Measurements from ENCODE around the gene ATXN1. TPM values are rescaled to one million over a fixed set of nuclear protein-coding genes. Genes with fewer than 3 reads are reported as not detected.
"Not testable (repeated sequence)": the region's sequence is repeated elsewhere in the genome, so short reads cannot be mapped to it uniquely, and the experiment has no call there.

ATXN1 gene
- polyA plus RNA-seq, 3 donors from 2014 or later: 6.9 to 14.7 (median 8.0) TPM

DNA sequence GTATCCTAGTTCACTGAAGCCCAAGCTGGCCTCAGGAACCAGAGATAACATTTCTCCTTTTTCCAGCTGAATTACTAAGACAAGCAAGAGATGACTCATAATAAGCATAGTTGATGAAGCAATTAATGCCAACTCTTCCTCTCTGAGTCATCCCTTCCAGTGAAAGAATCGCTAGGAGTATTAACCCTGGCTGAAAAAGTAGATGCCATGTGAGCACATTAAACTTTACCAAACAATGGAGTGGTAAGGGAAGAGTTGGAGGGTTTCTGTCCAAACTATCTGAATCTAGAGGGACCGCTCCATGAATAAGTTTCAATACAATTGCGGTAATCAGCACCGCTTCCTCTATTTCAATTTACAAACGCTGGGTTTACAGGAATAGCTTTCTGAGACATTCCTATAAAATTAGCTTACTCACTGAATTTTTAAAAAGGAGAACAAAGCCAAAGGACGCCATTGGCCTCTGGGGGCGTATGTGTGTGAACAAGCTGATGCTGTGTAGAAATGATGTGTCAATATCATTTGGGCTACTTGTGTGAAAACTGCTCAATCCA is 48.3 kb downstream of the ATXN1 start:
- H3K4me1 Mint-ChIP-seq: peaks cover 19 to 34% of the 10 kb centered on the region in 2 donors
- no peak for DNase-seq
- H3K9me3 Mint-ChIP-seq: no peaks in the 10 kb centered on the region
- H3K4me3 Mint-ChIP-seq: peak overlapping the region; percentile 15 to 88 (median 45)
- peaks cover 0 to 5% (median 0%) of the 10 kb centered on the region in 3 donors for H3K36me3 Mint-ChIP-seq
- H3K27ac Mint-ChIP-seq: peak overlapping the region; percentile 28 to 93 (median 75)
- H3K27me3 Mint-ChIP-seq (ENCODE audit: low read depth in 3 of 3): peaks cover 0 to 3% (median 0%) of the 10 kb centered on the region in 3 donors

DNA sequence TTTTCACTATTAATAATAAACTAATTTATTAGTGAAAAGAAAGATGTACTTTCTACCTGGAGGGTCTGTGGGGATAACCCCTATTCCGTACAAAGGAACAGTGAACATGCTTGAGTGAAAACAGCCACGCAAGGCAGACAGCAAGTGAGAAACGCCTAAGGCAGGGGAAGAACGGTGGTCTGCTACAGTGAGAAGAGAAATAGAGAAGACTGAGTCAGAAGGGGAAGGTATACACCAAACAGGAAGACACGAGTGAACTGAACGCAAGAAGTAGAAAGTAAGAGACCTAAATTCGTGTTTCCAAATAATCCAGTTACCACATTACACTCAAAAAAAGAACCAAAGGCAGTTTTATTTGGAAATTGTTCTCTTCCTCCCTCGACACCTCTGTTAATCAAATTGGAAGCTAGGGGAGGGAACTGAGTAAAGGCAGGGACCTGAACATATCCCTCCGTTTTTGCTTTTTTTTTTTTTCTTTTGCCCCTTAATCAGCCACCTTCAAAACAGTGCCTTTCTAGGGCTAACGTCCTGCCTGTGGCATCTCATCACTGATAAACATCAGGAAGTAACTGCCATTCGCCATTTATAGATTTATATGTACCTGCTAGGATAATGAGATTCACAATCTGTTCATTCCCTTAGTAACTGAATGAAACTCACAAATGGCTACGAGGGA is 48.9 kb downstream of the ATXN1 start:
- Mint-ChIP-seq H3K9me3 (no peaks in the 10 kb centered on the region), H3K27me3 (ENCODE audit: low read depth in 3 of 3) (peaks cover 0 to 2% (median 0%) of the 10 kb centered on the region in 3 donors), H3K27ac (peak overlapping the region; percentile 28 to 93 (median 74)), H3K4me3 (peak overlapping the region; percentile 20 to 88 (median 49)), H3K4me1 (peaks cover 24 to 34% of the 10 kb centered on the region in 2 donors), H3K36me3 (peaks cover 0 to 2% (median 0%) of the 10 kb centered on the region in 3 donors)
- peak in 1 of 3 donors; percentile 48 for DNase-seq

DNA sequence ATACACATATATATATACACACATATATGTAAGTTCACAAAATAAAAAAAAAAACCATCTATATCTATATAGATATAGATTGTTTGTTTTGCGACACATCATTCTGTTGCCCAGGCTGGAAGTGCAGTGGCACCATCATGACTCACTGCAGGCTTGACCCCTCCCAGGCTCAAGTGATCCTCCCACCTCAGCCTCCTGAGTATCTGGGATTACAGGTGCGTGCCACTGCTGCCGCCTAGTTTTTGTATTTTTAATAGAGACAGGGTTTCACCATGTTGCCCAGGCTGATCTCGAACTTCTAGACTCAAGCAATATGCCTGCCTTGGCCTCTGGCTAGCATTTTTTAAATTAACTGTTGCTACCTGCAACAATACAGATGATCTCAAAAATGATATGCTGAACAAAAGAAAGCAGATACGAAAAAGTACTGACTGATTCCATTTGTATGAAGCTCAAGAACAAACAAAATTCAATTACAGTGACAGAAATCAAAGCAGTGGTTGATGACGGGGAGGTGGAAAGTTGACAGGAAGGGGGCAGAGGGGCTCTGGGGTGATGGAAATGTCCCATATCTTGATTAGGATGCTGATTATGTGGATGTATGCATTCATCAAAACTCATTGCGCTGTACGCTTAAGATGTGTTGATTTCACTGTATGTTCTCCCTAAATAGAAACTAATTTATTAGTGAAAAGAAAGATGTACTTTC is 49.6 kb downstream of the ATXN1 start:
- Mint-ChIP-seq H3K4me1 (peaks cover 31 to 39% of the 10 kb centered on the region in 2 donors), H3K9me3 (no peaks in the 10 kb centered on the region), H3K27ac (peak overlapping the region in 5 of 6 donors; percentile 4 to 94 (median 69)), H3K4me3 (peak overlapping the region in 4 of 5 donors; percentile 6 to 88 (median 40)), H3K27me3 (ENCODE audit: low read depth in 3 of 3) (no peaks in the 10 kb centered on the region), H3K36me3 (no peaks in the 10 kb centered on the region)
- DNase-seq: no peak

DNA sequence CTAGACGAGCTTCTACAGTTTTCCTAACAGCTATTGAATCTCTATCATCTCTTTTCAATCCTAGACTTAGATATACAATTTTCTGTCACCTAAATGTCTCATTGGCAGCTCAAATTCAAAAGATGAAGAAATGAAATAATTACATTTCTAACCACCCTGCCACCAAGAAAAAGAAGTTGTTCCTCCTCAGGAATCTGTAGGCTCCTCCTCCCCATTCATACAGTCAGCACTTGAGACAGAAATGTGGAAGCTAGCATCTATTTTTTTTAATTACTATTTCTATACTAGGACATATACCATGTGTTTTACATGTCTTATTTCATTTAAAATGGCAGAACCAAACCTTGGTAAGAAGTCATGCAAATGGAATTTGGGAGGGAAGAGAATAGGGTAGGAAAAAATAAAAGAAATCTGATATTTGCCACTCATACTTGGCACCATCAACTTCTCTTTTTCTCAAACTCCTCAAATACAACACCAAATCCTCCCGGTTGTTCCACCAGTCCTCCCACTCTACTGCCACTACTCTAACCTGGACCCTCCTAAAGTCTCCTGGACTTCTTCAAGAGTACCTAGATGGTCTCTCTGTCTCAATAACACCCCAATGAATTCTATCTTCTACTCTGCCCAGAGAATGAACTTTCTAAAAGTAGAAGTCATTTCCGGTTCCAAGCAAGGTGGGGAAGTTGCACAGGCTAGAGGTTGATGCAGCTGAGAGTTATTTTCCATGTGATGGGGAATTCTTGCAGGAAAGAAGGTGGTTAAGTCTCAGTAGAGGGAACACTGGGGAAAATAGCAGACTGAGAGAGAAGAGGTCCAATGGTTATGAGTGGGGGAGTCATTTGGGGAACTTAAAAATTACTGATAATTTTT is 54.1 kb downstream of the ATXN1 start:
- no peak for DNase-seq
- Mint-ChIP-seq H3K27ac (peak overlapping the region in 3 of 6 donors; percentile 8 to 77 (median 18)), H3K4me1 (peaks cover 43 to 54% of the 10 kb centered on the region in 2 donors), H3K9me3 (no peaks in the 10 kb centered on the region), H3K27me3 (ENCODE audit: low read depth in 3 of 3) (no peaks in the 10 kb centered on the region), H3K36me3 (peaks cover 0 to 3% (median 0%) of the 10 kb centered on the region in 3 donors), H3K4me3 (no peak overlapping the region)

- H3K4me1 Mint-ChIP-seq: peaks cover 39 to 50% of the 10 kb centered on the region in 2 donors
- not testable (repeated sequence) for H3K4me3 Mint-ChIP-seq; DNase-seq; H3K27me3 Mint-ChIP-seq (ENCODE audit: low read depth in 3 of 3); H3K36me3 Mint-ChIP-seq; H3K27ac Mint-ChIP-seq; H3K9me3 Mint-ChIP-seq
These were observed 54.8 kb downstream of the ATXN1 start for GRCh38 chr6:16706491-16706890.

DNA sequence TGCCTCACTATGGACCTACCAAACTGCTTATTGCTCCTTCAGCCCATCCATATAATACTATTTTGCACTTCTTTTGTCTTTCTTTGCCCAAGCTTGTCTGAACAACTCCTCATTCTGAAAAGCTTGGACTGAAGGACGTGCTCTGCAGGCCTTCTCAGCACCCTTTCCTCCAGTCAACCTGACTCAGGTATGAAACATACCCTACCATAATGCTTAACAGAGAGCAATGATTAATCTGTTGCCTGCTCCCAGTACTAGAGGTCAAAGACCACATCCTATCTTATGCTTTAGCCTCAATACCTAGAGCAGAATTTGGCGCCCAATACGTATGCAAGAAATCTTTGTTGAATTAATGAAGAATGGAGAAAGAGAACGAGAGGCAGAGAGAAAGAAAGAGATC is 55.2 kb downstream of the ATXN1 start:
- Mint-ChIP-seq H3K4me3 (no peak overlapping the region), H3K4me1 (peaks cover 43 to 53% of the 10 kb centered on the region in 2 donors), H3K27me3 (ENCODE audit: low read depth in 3 of 3) (no peaks in the 10 kb centered on the region), H3K9me3 (no peaks in the 10 kb centered on the region), H3K36me3 (peaks cover 0 to 3% (median 0%) of the 10 kb centered on the region in 3 donors), H3K27ac (peak overlapping the region in 2 of 6 donors; percentile 28 to 78)
- no peak for DNase-seq

DNA sequence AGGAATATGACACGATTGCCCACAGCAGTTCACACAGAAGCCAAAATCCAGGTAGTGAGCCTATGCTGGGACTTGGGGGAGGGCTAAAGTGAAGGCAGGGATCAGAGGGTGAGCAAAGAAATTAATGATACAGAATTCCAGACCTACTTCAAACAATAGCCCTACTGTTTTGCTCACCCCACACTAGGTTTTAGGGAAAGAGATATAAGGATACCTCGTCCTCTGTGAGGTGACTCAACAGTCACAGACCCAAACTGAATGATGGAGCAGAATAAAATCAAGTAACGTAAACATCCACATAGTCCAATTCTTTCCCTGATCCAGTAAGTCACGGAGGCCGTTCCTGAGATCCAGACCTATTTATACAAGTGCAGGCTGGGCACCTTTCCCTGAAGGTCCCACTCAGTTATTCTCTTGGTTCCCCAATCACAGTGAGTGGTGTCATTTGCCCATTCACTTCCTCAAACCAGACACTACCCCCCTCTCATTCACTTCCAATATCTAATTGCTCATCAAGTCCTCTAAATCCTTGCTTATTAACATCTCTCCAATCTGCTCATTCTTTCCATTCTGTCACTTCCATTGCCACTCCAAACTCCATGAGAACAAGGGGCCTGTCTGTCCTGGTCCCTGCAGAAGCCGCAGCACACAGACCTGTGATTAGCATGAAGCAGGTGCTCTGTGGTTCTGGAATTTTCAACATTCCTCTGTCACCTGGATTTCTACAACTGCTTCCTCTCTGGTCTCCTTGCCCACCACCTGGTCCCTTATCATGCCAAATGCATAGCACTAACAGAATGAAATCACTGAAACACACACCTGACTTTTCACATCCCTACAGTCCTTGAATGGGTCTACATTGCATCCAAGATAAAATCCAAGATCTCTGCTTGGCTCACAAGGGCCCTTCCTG is 55.9 kb downstream of the ATXN1 start:
- Mint-ChIP-seq H3K36me3 (peaks cover 0 to 3% (median 0%) of the 10 kb centered on the region in 3 donors), H3K4me1 (peaks cover 50 to 56% of the 10 kb centered on the region in 2 donors), H3K27ac (peak overlapping the region in 4 of 6 donors; percentile 23 to 74 (median 42)), H3K9me3 (no peaks in the 10 kb centered on the region), H3K4me3 (no peak overlapping the region), H3K27me3 (ENCODE audit: low read depth in 3 of 3) (peaks cover 2 to 5% (median 4%) of the 10 kb centered on the region in 3 donors)
- DNase-seq: no peak

- H3K27ac Mint-ChIP-seq: peak overlapping the region in 5 of 6 donors; percentile 18 to 75 (median 41)
- peaks cover 58 to 65% of the 10 kb centered on the region in 2 donors for H3K4me1 Mint-ChIP-seq
- H3K27me3 Mint-ChIP-seq (ENCODE audit: low read depth in 3 of 3): peaks cover 2 to 8% (median 4%) of the 10 kb centered on the region in 3 donors
- peak overlapping the region in 3 of 5 donors; percentile 4 to 62 (median 17) for H3K4me3 Mint-ChIP-seq
- DNase-seq: no peak
- no peaks in the 10 kb centered on the region for H3K9me3 Mint-ChIP-seq
- H3K36me3 Mint-ChIP-seq: peaks cover 0 to 3% (median 0%) of the 10 kb centered on the region in 3 donors
These were observed 56.7 kb downstream of the ATXN1 start for GRCh38 chr6:16704401-16705045.

GRCh38 chr6:16702627-16703378 is 58.5 kb downstream of the ATXN1 start:
- not testable (repeated sequence) for H3K36me3 Mint-ChIP-seq; DNase-seq; H3K4me3 Mint-ChIP-seq; H3K27me3 Mint-ChIP-seq (ENCODE audit: low read depth in 3 of 3); H3K9me3 Mint-ChIP-seq; H3K27ac Mint-ChIP-seq
- peaks cover 75 to 79% of the 10 kb centered on the region in 2 donors for H3K4me1 Mint-ChIP-seq

GRCh38 chr6:16700916-16701234 is 60.4 kb downstream of the ATXN1 start:
- Mint-ChIP-seq H3K36me3 (peaks cover 0 to 3% (median 0%) of the 10 kb centered on the region in 3 donors), H3K27me3 (ENCODE audit: low read depth in 3 of 3) (peaks cover 5 to 11% (median 10%) of the 10 kb centered on the region in 3 donors), H3K4me1 (peaks cover 65 to 76% of the 10 kb centered on the region in 2 donors), H3K9me3 (no peaks in the 10 kb centered on the region), H3K4me3 (peak overlapping the region; percentile 74 to 88 (median 83)), H3K27ac (peak overlapping the region; percentile 87 to 97 (median 94))
- DNase-seq: peak in 1 of 3 donors; percentile 62

- peaks cover 5 to 11% (median 10%) of the 10 kb centered on the region in 3 donors for H3K27me3 Mint-ChIP-seq (ENCODE audit: low read depth in 3 of 3)
- no peaks in the 10 kb centered on the region for H3K9me3 Mint-ChIP-seq
- H3K36me3 Mint-ChIP-seq: peaks cover 0 to 1% (median 0%) of the 10 kb centered on the region in 3 donors
- H3K4me1 Mint-ChIP-seq: peaks cover 64 to 76% of the 10 kb centered on the region in 2 donors
- H3K4me3 Mint-ChIP-seq: peak overlapping the region; percentile 74 to 88 (median 83)
- peak; percentile 47 to 65 (median 62) for DNase-seq
- peak overlapping the region; percentile 87 to 97 (median 94) for H3K27ac Mint-ChIP-seq
These were observed 60.9 kb downstream of the ATXN1 start for GRCh38 chr6:16700202-16700915.
